GM21786 (cell line): Measurements from ENCODE around the gene EIF5A.

Experiments
- ATAC-seq: cut with Tn5 transposase; IDR thresholded peaks from one replicate; pipeline ENCODE4 v1.9.1; 2021; ENCODE audit not compliant: unreplicated experiment

EIF5A gene

GRCh38 chr17:7306911-7307685, at the start of gene EIF5A:
Gene EIF5A, plus strand, starts transcription at chr17:7307628. Its CDS starts 2,008 bp downstream, at chr17:7309636.
- peak; percentile 67 for ATAC-seq

GRCh38 chr17:7258731-7259554, 48.5 kb upstream of the EIF5A start:
- ATAC-seq, result no peak

GRCh38 chr17:7259555-7259889, 47.9 kb upstream of the EIF5A start:
- no peak for ATAC-seq

- ATAC-seq, result no peak
Measured at GRCh38 chr17:7260151-7260550, 47.3 kb upstream of the EIF5A start.

- no peak for ATAC-seq
Measured at GRCh38 chr17:7260651-7261378, 46.6 kb upstream of the EIF5A start.

GRCh38 chr17:7261379-7262191, 45.8 kb upstream of the EIF5A start:
- ATAC-seq, result no peak

GRCh38 chr17:7262192-7262934, 45.1 kb upstream of the EIF5A start, which contains the start of gene CLDN7:
Gene CLDN7, minus strand, starts transcription at chr17:7262478. Its CDS starts 435 bp downstream, at chr17:7262043.
- no peak for ATAC-seq

- no peak for ATAC-seq
Measured at GRCh38 chr17:7262935-7263800, 44.3 kb upstream of the EIF5A start.

GRCh38 chr17:7263801-7264078, 43.7 kb upstream of the EIF5A start:
- ATAC-seq, result no peak

GRCh38 chr17:7266784-7267183, 40.6 kb upstream of the EIF5A start:
- ATAC-seq, result no peak

GRCh38 chr17:7279448-7279847, 28.0 kb upstream of the EIF5A start:
- ATAC-seq, result no peak

- peak; percentile 61 for ATAC-seq
Measured at GRCh38 chr17:7280519-7281073, 26.8 kb upstream of the EIF5A start.

- ATAC-seq, result no peak
Measured at GRCh38 chr17:7281074-7281952, 26.1 kb upstream of the EIF5A start, which contains the start of gene SLC2A4. Gene SLC2A4, plus strand, starts transcription at chr17:7281718. Its CDS starts 217 bp downstream, at chr17:7281935.

- no peak for ATAC-seq
Measured at GRCh38 chr17:7281953-7282751, 25.3 kb upstream of the EIF5A start.

- ATAC-seq, result no peak
Measured at GRCh38 chr17:7282752-7283321, 24.6 kb upstream of the EIF5A start.

GRCh38 chr17:7283471-7284216, 23.8 kb upstream of the EIF5A start:
- ATAC-seq, result no peak
